Sciatic nerve (tissue), 2 donors: ENCODE data around the gene WDFY3. TPM values are rescaled to one million over a fixed set of nuclear protein-coding genes. Genes with fewer than 3 reads are reported as not detected.
A peak's percentile ranks its signal among the peaks of the same experiment; 100 is the strongest.

Experiments used
- ATAC-seq: fragments of 200-7000 bp; cut with Tn5 transposase; one replicate; pipeline ENCODE4 v1.9.1; 2020; ENCODE audit warnings: mild to moderate bottlenecking, moderate library complexity
- DNase-seq: peaks from one replicate; pipeline ENCODE4 v3.0.0-alpha.2; 2020; ENCODE audit warnings: low spot score
- intact Hi-C: fragments of 100-400 bp; cut with DNase I; formaldehyde crosslinking; loops from one replicate; pipeline ENCODE4 v1.14.2; 2022
- total RNA-seq: library from RNA; stranded (reverse); fragmentation: NEBNext Ultra II Directional; extraction: Animal tissue kit (Norgen Biotek cat#: 25700); gene quantifications from one replicate; pipeline ENCODE4 v1.2.1, GENCODE V29; 2021
- donor health status: DM: no; HTN: no; CAD: no.
- donor health status: DM: no; HTN: no; CAD: no.

The WDFY3 gene, protein sequence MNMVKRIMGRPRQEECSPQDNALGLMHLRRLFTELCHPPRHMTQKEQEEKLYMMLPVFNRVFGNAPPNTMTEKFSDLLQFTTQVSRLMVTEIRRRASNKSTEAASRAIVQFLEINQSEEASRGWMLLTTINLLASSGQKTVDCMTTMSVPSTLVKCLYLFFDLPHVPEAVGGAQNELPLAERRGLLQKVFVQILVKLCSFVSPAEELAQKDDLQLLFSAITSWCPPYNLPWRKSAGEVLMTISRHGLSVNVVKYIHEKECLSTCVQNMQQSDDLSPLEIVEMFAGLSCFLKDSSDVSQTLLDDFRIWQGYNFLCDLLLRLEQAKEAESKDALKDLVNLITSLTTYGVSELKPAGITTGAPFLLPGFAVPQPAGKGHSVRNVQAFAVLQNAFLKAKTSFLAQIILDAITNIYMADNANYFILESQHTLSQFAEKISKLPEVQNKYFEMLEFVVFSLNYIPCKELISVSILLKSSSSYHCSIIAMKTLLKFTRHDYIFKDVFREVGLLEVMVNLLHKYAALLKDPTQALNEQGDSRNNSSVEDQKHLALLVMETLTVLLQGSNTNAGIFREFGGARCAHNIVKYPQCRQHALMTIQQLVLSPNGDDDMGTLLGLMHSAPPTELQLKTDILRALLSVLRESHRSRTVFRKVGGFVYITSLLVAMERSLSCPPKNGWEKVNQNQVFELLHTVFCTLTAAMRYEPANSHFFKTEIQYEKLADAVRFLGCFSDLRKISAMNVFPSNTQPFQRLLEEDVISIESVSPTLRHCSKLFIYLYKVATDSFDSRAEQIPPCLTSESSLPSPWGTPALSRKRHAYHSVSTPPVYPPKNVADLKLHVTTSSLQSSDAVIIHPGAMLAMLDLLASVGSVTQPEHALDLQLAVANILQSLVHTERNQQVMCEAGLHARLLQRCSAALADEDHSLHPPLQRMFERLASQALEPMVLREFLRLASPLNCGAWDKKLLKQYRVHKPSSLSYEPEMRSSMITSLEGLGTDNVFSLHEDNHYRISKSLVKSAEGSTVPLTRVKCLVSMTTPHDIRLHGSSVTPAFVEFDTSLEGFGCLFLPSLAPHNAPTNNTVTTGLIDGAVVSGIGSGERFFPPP (N-terminal part only)
- total RNA-seq: 139 TPM

DNA sequence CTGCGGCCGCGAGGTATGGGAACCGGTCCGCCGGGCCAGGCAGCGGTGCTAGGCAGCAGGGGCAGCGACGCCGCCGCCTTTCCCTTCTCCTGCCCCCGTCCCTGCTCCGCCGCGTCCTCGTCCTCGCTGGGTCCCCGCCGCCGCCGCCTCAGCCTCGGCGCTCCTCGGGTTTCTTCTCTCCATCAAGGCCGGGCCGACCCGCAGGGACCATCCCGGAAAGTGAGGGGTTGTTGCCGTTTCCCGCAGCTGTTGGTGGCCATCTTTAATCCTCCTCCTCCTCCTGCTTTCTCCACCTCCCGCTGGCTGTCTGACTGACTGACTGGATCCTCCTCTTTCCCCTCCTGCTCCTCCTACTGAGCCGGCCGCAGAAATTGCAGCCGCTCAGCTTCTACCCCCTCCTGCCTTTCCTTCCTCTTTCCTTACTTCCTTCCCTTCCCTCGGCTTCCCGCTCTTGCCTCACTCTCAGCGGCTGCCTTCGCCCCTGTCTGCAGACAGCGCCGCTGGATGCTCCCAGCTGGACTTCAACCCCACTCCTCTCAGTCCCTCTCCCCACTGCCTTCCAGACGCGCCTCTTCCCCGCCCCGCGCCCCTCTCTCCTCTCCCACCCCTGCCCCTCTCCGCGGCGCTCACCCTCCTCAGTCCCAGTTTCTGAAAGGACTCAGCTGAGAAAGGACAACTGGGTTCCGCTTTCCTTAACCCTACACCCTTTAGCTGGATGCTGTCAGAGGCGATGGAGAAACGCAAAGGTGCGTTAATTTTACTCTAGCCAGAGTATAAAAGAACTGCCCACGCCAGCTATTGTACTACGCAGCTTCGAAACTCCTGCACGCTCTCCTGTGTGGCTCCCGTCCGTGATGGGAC lies at the start of gene WDFY3:
Gene WDFY3, minus strand, starts transcription at position 309 of the 861 bp plus-strand sequence. CDS start 106,099 bp downstream, outside the sequence.
- intact Hi-C loops: loop anchor here (5.0 kb wide), 1 partner anchor 214 kb away; no protein-coding TSS in a partner anchor
- DNase-seq: peak; percentile 88
- peak; percentile 98 for ATAC-seq

DNA sequence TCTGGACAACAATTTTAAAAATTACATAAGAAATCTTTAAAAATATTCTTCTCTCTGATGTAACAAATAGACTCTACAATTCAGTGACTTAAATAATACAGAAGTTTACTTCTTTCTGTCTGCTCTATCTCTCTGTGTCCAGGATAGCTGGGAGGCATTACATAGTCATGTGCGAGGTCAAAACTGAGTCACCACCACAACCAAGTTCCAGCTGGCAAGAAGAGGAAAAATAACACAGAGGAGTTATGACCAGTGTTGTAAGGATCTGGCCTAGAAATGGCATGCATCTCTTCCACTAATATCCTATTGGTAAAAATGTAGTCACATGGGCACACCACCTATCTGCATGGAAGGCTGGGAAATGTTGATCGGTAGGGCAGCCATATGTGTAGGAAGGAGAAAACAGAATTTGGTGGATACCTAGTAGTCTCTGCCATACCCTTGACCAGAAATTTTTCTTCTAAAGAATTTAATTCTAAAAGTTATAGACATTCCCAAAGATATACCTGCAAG lies 39.4 kb upstream of the WDFY3 start:
- intact Hi-C loops: loop anchor here (1.0 kb wide), 1 partner anchor 22 kb away; no protein-coding TSS in a partner anchor
- DNase-seq (no peak), ATAC-seq (no peak)

DNA sequence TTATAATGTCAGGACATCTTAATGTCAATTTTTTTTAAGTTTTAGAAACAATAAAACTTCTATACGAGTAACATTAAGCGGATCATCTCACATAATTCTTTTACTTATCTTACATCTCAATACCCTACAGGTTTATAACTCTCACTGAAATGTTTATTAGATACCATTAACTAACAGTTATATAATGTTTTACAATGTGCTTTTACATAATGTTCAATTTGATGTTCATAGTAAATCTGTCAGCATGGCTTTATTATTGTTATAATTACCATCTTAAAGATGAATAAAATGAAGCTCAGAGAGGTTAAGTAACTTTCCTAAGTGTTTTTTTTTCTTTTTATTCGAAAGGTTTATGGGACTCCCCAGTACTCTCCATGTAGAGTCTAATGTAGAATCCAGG lies 33.9 kb upstream of the WDFY3 start:
- DNase-seq: no peak
- intact Hi-C loops: no loop called here
- no peak for ATAC-seq

DNA sequence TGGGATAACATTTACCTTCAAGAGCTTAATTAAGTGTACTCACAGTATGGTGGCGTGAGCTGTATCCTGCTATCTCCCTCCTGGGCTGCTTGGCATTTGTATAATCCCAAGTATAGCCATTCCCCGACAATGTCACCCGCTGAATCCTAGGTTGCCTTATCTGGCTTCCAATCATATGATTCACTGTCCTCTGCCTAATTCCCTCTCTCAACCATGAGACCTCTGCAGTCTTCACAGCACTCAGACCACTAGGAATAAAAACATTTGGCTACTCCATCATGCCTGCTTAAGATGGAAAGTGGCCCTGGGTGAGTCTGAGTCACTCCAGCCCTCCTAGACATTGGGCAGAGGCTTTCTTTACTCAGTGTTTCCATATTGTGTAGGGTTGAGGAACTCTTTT lies 28.9 kb upstream of the WDFY3 start:
- intact Hi-C loops: no loop called here
- ATAC-seq (no peak), DNase-seq (no peak)

DNA sequence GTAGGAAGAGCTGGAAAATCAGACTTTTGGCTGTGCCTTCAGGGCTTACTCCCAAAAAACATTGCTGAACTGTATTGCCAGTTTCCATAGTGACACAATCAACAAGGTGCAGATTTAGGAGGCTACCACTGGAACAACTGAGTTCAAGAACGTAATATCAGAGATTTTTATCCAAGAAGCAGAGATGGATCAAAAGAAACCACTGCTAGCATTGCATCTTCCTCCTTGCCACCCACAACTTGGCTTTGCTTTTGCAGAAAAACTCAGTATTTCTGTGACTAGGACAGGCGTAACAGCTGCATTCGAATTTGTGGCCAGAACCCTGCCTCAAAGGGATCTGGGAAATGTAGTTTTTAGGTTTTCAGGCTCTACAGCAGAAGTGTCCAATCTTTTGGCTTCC lies 27.8 kb upstream of the WDFY3 start:
- peak; percentile 30 for ATAC-seq
- intact Hi-C loops: no loop called here
- DNase-seq: no peak

DNA sequence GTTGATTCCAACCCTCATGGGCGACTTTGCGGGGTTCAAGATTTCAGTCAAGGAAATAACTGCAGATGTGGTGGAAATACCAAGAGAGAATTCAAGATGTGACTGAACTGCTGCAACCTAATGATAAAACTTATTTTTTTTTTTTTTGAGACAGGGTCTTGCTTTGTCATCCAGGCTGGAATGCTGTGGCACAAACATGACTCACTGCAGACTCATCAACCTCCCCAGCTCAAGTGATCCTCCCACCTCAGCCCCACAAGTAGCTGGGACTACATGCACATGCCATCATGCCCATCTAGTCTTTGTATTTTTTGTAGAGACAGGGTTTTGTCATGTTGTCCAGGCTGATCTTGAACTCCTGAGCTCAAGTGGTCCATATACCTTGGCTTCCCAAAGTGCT lies 19.5 kb upstream of the WDFY3 start:
- ATAC-seq: no peak
- intact Hi-C loops: no loop called here
- DNase-seq: no peak

DNA sequence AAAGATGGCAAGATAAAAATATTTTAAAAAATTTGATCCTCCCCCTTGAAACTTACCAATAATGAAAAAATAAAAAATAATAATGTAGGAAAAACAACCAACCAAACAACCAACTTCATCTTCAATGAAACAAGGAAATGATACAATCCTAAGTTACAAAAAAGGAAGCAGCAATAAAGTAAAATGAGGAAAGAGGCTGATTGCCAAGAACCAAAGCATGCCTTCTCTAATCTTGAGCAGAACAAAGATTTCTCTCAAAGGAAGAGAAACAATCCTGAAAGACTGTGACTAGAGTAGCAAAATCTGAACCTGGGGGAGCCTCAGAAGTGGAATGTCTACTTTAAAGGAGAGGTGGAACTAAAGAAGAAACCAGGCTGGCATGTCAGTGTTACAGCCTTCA lies 10.9 kb upstream of the WDFY3 start:
- DNase-seq: no peak
- no peak for ATAC-seq
- intact Hi-C loops: no loop called here

DNA sequence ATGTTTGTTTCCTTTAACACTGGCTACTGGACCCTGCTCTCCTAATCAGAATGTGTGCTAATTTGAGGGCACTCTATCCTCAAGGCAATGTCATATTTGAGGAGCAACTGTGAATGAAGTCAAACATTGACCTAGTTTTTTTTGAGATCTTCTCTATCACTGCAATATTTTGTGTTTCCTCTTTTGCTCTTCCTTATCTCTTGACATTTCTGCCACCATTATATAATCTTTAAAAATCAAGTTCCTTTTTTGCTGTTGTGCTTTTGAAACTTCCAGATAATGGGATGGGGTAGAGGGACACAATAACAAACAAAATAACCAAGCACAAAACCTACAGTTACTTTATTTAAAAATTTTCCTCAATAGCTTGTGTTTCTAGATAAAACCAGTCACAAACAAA lies 7.4 kb upstream of the WDFY3 start:
- ATAC-seq: no peak
- intact Hi-C loops: no loop called here
- DNase-seq: no peak

DNA sequence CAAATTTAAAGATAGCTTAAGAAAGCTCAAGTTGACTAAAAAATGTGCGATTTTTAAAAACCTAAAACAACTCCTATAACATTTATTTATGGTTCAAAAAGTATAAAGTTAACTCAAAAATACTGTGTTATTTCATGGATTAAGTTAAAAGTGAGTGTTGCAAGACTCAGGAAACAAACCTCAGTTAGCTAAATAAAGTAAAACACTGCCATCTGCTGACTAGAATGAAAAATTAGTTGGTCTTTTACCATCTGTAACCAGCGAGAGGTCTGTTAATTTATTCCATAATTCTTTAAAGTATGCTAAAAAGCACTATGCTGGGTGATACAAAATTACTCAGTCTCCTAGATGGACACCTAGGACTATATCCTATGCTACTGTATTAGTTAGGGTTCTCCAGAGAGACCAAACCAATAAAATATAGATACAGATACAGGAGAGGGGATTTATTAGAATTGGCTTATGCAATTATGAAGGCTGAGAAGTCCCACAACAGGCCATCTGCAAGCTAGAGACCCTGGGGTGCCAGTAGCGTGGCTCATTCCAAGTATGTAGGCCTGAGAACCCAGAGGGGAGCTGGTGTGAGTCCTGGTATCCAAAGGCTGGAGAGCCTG lies 4.9 kb upstream of the WDFY3 start:
- ATAC-seq (no peak), DNase-seq (no peak)
- intact Hi-C loops: no loop called here

DNA sequence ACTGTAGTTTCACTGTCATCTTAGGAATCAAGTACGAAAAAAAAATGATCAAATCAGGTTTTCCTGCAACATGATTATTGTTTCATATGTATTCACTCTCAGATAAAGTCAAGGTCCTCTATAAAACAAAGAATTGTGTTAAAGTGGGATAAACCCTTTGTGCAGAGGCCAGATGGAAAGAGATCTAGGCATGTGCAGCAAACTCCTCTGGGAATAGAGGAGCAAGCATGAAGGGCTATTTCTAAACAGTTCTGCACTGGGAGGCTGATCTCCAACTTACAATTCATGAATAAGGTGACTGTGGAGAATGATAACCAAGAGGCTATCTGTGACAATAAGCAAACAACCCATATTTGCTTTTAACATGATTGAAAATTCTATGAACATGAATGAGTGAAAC lies 2.4 kb upstream of the WDFY3 start:
- intact Hi-C loops: loop anchor here (5.0 kb wide), 1 partner anchor 217 kb away; no protein-coding TSS in a partner anchor
- ATAC-seq (no peak), DNase-seq (no peak)

DNA sequence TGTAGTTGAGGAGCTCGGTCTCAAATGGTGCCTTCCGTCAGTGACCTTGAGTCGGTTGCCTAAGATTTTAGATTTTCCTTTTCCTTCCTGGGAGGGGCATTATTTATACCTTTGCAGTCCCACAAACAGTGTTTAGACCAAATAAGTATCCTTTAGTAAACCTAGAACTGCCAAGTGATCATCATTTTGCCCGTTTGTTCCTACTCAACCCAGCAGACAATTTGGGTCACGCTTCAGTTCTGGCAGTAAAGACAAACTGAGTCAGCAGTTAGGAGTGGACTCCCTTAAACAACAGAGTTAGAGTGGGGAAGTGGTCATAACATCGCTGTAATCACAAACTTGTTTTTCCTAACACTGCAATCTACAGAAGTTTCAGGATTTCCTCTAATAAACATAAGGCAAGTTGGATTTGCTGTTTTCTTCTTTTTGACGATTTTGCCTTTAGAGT lies 777 bp upstream of the WDFY3 start:
- intact Hi-C loops: loop anchor here (5.0 kb wide), 1 partner anchor 215 kb away; no protein-coding TSS in a partner anchor
- ATAC-seq: peak; percentile 70

DNA sequence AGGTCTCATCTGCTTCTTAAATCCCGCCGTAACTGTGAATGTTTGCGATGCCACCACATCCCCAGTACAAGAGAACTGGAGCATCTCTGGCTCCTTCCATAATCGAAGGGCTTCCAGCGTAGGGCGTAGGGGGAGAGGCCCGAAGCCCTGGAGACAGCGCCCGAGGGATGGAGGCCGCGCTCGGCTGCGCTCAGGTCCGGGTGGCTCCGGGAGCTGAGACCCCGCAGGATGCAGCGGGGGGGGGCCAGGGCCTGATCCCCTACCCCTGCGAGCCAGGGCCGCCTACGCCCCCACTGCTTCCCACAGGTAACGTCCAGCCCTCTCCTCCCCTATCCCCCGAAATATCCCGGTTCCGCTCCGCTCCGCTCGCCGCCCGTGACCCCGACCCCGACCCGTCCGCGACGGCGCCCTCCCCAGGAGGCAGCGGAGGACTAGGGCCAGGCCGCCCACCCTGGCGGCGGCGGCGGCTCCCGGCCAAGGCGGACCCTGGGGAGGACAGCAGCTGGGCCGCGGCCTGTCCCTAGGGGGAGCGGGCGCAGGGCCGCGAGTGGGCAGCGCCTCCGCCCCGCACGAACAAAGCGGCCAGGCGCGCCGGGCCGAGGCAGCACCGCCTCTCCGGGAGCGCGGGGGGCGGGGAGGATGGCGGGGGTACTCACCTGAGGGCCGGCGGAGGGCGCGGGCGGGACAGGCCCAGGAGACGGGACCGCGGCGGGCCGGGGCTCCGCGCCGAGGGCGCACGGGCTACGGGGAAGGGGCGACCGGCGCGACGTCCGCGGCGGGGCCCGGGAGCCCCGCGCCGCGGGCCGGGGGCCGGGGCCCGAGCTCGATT lies 723 bp downstream of the WDFY3 start:
- ATAC-seq (peak; percentile 4), DNase-seq (peak; percentile 65)
- intact Hi-C loops: loop anchor here (5.0 kb wide), 1 partner anchor 213 kb away; no protein-coding TSS in a partner anchor

More for the DNA sequence above, 777 bp upstream of the WDFY3 start:
- no peak for DNase-seq

DNA sequence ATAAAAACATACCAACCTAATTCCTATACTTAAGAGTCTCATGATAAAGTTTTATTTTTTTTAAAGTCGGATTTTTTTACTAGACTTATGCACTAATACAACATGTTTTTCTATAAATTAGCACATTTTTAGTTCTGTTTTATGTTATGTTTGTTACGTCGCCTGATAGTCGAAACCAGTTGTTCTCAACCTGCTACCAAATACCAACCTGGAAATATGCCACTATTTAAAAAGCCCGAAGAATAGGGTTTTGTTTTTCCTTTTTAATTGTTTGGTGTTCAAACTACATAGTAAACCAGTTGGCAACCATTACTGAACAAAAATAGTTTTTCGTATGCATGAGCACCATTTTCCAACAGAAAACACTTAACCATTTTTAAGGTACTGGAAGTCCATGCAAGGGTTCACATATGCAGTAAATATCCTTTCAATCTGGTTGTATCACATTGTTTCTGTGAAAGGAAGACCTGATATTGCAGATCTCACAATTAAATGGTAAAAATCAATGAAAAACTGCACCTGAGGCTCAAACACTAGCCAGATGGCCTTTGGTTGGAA lies 1.4 kb downstream of the WDFY3 start:
- intact Hi-C loops: loop anchor here (5.0 kb wide), 1 partner anchor 213 kb away; no protein-coding TSS in a partner anchor
- no peak for DNase-seq
- no peak for ATAC-seq

DNA sequence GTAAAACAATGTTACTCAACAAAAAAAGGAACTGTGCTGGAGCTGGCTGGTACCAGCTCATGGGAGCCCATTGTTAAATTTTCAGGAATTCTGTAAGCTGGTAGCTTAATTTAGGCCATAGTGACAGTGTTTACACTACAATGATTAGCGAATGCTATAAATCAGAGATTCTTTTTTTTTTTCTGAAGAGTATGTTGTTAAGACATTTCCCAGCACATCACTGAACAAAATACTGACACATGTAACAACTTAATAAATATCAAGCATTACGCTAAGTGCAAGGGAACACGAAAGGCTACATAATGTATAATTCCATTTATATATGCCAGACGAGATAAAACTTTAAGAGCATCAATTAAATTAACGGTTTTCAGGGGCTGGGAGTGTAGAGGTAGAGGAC lies 4.4 kb downstream of the WDFY3 start:
- no peak for ATAC-seq

DNA sequence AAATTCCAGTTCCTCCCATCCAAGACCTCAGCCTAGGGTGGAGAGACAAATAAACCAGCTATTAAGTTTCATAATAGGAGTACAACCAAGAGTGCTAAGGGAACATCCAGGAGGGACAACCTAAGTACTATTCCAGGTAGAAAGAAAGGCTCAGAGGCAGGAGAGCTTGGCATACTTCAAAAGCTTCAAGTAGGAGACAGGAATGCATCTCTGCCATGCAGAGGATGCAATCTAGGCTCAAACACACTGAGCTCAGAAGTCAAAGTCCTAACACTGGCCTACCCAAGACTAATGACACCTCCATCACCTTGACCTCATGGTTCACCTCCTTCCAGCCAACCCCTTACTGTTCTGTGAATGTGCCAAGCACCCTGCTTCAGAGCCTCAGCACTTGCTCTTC lies 8.1 kb downstream of the WDFY3 start:
- ATAC-seq: no peak
- no peak for DNase-seq
- intact Hi-C loops: no loop called here

More for the DNA sequence above, 4.4 kb downstream of the WDFY3 start:
- intact Hi-C loops: no loop called here
- no peak for DNase-seq
